SK-N-SH treated with all-trans-retinoic acid at 6 μM for 48 hours (cell line): ENCODE data around the gene GRID1.

Experiments
- ATAC-seq: fragments of 200-7000 bp; cut with Tn5 transposase; 3 replicates; pipeline ENCODE4 v1.9.1; 2020; ENCODE audit warnings: mild to moderate bottlenecking, moderate library complexity
- ARNTL ChIP-seq: fragments of 450-650 bp; formaldehyde crosslinking; IDR thresholded peaks from 2 replicates; pipeline ENCODE4 v1.5.0; 2020; ENCODE audit warnings: low read depth, mild to moderate bottlenecking, moderate library complexity, borderline replicate concordance
- BACH2 ChIP-seq: fragments of 250-450 bp; sonication (Bioruptor Pico); IDR thresholded peaks from 2 replicates; pipeline ENCODE4 v1.9.0; 2021; ENCODE audit warnings: mild to moderate bottlenecking, borderline replicate concordance
- CSDC2 ChIP-seq: fragments of 250-450 bp; sonication (Bioruptor Pico); IDR thresholded peaks from 2 replicates; pipeline ENCODE4 v1.5.0; 2020; ENCODE audit warnings: mild to moderate bottlenecking, moderate library complexity
- ESRRG ChIP-seq: fragments of 250-450 bp; sonication (Bioruptor Pico); IDR thresholded peaks from 2 replicates; pipeline ENCODE4 v1.6.1; 2021; ENCODE audit warnings: mild to moderate bottlenecking
- GLIS3 ChIP-seq: fragments of 250-450 bp; sonication (Bioruptor Pico); IDR thresholded peaks from 2 replicates; pipeline ENCODE4 v1.5.0; 2020; ENCODE audit warnings: mild to moderate bottlenecking, moderate library complexity
- ISL1 ChIP-seq: fragments of 250-450 bp; sonication (Bioruptor Pico); IDR thresholded peaks from 2 replicates; pipeline ENCODE4 v2.1.2; 2022; ENCODE audit warnings: mild to moderate bottlenecking, moderate library complexity
- PPARA ChIP-seq: fragments of 250-450 bp; sonication (Bioruptor Pico); IDR thresholded peaks from 2 replicates; pipeline ENCODE4 v1.5.0; 2020; ENCODE audit warnings: mild to moderate bottlenecking, borderline replicate concordance
- RARB ChIP-seq: fragments of 250-450 bp; sonication (Bioruptor Pico); IDR thresholded peaks from 2 replicates; pipeline ENCODE4 v1.8.0; 2021; ENCODE audit warnings: mild to moderate bottlenecking, moderate library complexity
- SNAI2 ChIP-seq: fragments of 250-450 bp; sonication (Bioruptor Pico); IDR thresholded peaks from 2 replicates; pipeline ENCODE4 v1.5.0; 2020; ENCODE audit warnings: mild to moderate bottlenecking, moderate library complexity
- TOX ChIP-seq: fragments of 250-450 bp; sonication (Bioruptor Pico); IDR thresholded peaks from 2 replicates; pipeline ENCODE4 v1.8.0; 2021; ENCODE audit warnings: mild to moderate bottlenecking, moderate library complexity, borderline replicate concordance
- ZC3H10 ChIP-seq: fragments of 250-450 bp; sonication (Bioruptor Pico); IDR thresholded peaks from 2 replicates; pipeline ENCODE4 v1.5.1; 2021; ENCODE audit warnings: mild to moderate bottlenecking, moderate library complexity
- ZFP3 ChIP-seq: fragments of 250-450 bp; sonication (Bioruptor Pico); IDR thresholded peaks from 2 replicates; pipeline ENCODE4 v1.5.0; 2020; ENCODE audit warnings: mild to moderate bottlenecking, moderate library complexity
- ZFP30 ChIP-seq: fragments of 450-650 bp; formaldehyde crosslinking; IDR thresholded peaks from 2 replicates; pipeline ENCODE4 v1.5.0; 2022; ENCODE audit warnings: mild to moderate bottlenecking, moderate library complexity
- ZNF565 ChIP-seq: fragments of 450-650 bp; formaldehyde crosslinking; conservative IDR thresholded peaks from 2 replicates; pipeline ENCODE4 v1.5.0; 2020; ENCODE audit warnings: low read depth, mild to moderate bottlenecking, moderate library complexity
- ZNF70 ChIP-seq: fragments of 450-650 bp; formaldehyde crosslinking; IDR thresholded peaks from 2 replicates; pipeline ENCODE4 v1.5.0; 2020; ENCODE audit warnings: mild to moderate bottlenecking, moderate library complexity
- TF ChIP-seq, protein P1 (sequence below): fragments of 250-450 bp; sonication (Bioruptor Pico); IDR thresholded peaks from 2 replicates; pipeline ENCODE4 v1.5.0; 2020; ENCODE audit warnings: mild to moderate bottlenecking, moderate library complexity
- TF ChIP-seq, protein P2 (sequence below): fragments of 250-450 bp; sonication (Bioruptor Pico); IDR thresholded peaks from 2 replicates; pipeline ENCODE4 v1.8.0; 2020; ENCODE audit warnings: mild to moderate bottlenecking, moderate library complexity, borderline replicate concordance
- TF ChIP-seq, protein P3 (sequence below): fragments of 250-450 bp; sonication (Bioruptor Pico); IDR thresholded peaks from 2 replicates; pipeline ENCODE4 v1.5.1; 2020; ENCODE audit warnings: low read depth, mild to moderate bottlenecking, moderate library complexity

GRID1 gene

DNA sequence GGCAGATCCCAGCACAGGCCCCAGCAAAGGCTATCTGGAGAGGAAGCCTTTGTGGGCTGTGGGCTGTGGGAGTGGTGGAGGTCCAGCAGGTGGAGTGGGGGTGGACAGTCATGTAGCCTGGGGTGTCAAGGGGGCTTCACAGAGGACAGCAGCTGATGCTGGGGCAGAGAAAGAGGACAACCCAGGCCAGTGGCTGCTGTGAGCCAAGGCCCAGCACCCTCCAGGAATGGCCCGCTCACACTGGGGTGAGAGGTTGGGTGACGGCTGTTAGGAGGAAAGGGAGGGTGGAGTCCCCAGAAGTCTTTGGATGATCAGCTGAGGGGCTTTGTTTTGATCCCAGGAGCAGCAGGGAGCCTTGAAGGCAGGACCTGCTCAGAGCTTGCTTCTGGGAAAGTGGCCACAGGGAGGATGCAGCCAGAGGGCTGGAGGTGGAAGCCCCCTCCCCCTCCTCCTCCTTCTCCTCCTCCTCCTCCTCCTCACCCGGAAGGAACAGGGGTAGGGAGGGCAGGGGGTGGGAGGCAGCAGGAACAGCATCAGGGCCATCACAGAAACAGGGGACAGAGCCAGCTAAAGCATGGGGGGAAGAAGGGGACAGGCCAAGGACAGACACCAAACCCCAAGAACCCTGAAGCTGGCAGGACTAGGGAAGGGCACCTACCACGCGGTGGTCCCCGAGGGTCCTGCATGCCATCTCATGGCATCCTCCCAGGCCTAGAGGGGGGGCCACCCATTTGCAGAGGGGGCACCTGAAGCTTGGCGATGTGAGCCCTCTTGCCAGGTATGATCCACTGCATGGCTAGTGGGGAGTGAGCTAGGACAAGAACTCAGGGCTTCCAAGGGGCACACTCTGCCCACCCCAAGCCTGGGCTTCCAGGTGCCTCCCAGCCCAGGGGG lies 144.9 kb downstream of the GRID1 start:
- TF ChIP-seq ARNTL (CRISPR knock-in tag) (no peak), BACH2 (CRISPR knock-in tag) (no peak), ZNF565 (CRISPR knock-in tag) (no peak), GLIS3 (CRISPR knock-in tag) (no peak), ZNF70 (no peak), ESRRG (CRISPR knock-in tag) (no peak), ISL1 (no peak), ZFP3 (no peak), CSDC2 (CRISPR knock-in tag) (no peak), SNAI2 (CRISPR knock-in tag) (no peak)
- TF ChIP-seq, protein P1, sequence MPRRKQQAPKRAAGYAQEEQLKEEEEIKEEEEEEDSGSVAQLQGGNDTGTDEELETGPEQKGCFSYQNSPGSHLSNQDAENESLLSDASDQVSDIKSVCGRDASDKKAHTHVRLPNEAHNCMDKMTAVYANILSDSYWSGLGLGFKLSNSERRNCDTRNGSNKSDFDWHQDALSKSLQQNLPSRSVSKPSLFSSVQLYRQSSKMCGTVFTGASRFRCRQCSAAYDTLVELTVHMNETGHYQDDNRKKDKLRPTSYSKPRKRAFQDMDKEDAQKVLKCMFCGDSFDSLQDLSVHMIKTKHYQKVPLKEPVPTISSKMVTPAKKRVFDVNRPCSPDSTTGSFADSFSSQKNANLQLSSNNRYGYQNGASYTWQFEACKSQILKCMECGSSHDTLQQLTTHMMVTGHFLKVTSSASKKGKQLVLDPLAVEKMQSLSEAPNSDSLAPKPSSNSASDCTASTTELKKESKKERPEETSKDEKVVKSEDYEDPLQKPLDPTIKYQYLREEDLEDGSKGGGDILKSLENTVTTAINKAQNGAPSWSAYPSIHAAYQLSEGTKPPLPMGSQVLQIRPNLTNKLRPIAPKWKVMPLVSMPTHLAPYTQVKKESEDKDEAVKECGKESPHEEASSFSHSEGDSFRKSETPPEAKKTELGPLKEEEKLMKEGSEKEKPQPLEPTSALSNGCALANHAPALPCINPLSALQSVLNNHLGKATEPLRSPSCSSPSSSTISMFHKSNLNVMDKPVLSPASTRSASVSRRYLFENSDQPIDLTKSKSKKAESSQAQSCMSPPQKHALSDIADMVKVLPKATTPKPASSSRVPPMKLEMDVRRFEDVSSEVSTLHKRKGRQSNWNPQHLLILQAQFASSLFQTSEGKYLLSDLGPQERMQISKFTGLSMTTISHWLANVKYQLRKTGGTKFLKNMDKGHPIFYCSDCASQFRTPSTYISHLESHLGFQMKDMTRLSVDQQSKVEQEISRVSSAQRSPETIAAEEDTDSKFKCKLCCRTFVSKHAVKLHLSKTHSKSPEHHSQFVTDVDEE (CRISPR knock-in tag): no peak
- TF ChIP-seq, protein P2, sequence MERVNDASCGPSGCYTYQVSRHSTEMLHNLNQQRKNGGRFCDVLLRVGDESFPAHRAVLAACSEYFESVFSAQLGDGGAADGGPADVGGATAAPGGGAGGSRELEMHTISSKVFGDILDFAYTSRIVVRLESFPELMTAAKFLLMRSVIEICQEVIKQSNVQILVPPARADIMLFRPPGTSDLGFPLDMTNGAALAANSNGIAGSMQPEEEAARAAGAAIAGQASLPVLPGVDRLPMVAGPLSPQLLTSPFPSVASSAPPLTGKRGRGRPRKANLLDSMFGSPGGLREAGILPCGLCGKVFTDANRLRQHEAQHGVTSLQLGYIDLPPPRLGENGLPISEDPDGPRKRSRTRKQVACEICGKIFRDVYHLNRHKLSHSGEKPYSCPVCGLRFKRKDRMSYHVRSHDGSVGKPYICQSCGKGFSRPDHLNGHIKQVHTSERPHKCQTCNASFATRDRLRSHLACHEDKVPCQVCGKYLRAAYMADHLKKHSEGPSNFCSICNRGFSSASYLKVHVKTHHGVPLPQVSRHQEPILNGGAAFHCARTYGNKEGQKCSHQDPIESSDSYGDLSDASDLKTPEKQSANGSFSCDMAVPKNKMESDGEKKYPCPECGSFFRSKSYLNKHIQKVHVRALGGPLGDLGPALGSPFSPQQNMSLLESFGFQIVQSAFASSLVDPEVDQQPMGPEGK (CRISPR knock-in tag): no peak
- TF ChIP-seq, protein P3, sequence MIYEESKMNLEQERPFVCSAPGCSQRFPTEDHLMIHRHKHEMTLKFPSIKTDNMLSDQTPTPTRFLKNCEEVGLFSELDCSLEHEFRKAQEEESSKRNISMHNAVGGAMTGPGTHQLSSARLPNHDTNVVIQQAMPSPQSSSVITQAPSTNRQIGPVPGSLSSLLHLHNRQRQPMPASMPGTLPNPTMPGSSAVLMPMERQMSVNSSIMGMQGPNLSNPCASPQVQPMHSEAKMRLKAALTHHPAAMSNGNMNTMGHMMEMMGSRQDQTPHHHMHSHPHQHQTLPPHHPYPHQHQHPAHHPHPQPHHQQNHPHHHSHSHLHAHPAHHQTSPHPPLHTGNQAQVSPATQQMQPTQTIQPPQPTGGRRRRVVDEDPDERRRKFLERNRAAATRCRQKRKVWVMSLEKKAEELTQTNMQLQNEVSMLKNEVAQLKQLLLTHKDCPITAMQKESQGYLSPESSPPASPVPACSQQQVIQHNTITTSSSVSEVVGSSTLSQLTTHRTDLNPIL (CRISPR knock-in tag): no peak

GRCh38 chr10:86220626-86221025 lies 146.0 kb downstream of the GRID1 start:
- ATAC-seq: no peak
- TF ChIP-seq ZFP30 (CRISPR knock-in tag): no peak
- no peak for TF ChIP-seq TOX (CRISPR knock-in tag)
- TF ChIP-seq BACH2 (CRISPR knock-in tag): no peak
- no peak for TF ChIP-seq RARB
- TF ChIP-seq ZNF565 (CRISPR knock-in tag): no peak
- no peak for TF ChIP-seq ESRRG (CRISPR knock-in tag)
- TF ChIP-seq, protein P2 (CRISPR knock-in tag): no peak
- no peak for TF ChIP-seq CSDC2 (CRISPR knock-in tag)
- TF ChIP-seq PPARA (CRISPR knock-in tag): no peak
- TF ChIP-seq, all 23 proteins: peak for 0

More for the DNA sequence above, 144.9 kb downstream of the GRID1 start:
- ATAC-seq: no peak

- ATAC-seq: no peak
- TF ChIP-seq BACH2 (CRISPR knock-in tag): no peak
- TF ChIP-seq, protein P3 (CRISPR knock-in tag): no peak
- no peak for TF ChIP-seq ZC3H10 (CRISPR knock-in tag)
- TF ChIP-seq ZNF70: no peak
- TF ChIP-seq ESRRG (CRISPR knock-in tag): no peak
- TF ChIP-seq, all 23 proteins: peak for 0
Observed at GRCh38 chr10:86219271-86219670, 147.3 kb downstream of the GRID1 start.
